Posterior cingulate gyrus (tissue), 11 donors: ENCODE results near the gene MSL2.
"Not testable (repeated sequence)": the region's sequence is repeated elsewhere in the genome, so short reads cannot be mapped to it uniquely, and the experiment has no call there.

ENCODE experiments used
- DNase-seq, 10 donors: peaks; one replicate each; pipeline versions ENCODE4 v3.0.0 to v3.0.0-alpha.2; 2020 to 2021; ENCODE audit warnings: mixed read lengths in 3 of 10
- intact Hi-C: fragments of 100-400 bp; cut with DNase I; formaldehyde crosslinking; loops from one replicate; pipeline ENCODE4 v1.15.1; 2023

The MSL2 gene

DNA sequence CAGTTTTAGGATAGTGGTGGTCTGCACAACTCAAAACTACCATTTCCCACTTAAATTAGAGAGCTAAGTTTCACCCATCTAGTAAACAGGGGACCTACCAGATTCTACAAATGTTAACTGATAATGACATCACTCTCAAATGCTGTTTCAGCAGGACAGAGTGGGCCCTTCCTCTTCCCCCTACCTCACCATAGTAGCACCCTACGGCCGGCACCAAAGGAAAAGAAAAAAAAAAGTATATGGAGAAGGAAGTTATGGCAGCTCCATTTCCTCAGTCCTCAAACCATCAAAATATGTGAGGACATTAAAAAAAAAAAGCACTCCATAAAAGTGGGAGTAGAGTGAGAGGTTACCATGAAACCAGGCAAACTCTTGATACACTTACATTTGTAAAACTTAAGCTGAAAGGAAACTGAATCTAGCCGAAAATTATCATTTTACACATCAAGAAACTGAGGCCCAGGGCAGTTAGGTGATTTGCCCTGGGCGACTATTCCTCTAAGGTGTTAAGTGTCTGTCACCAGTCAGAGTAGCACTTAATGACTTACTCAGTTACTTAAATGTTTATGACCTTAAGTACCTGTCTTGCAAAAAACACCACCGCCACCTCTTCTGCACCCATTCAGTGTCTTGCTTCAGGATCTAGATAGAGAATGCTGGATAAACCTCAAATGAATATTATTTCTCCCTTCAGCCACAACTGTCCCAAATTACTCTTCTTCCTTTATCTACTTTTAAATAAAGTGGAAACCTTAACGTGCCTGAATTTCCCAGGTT is 2.7 kb downstream of the MSL2 start:
- intact Hi-C loops = loop anchor here (10.0 kb wide), 1 partner anchor 49 kb away; no protein-coding TSS in a partner anchor
- DNase-seq = no peak

DNA sequence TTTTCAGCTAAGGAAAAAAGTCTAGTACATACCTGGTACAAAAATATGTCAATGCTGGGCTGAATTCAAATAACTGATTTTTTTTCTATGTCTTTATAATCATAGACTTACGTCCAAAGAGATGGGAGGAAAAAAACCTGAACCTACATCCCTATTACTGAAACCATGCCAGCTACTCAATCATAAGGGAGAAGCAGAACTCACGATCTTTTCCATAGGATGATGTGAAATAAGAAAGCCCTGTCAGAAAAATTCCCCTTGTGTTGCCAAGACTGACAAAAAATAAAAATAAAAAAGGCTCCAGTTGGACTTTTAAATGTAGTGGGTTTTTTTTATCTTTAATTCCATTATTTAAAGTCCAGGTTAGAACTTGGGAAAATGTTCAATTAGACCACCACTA is 3.3 kb downstream of the MSL2 start:
- intact Hi-C loops = loop anchor here (10.0 kb wide), 1 partner anchor 48 kb away; no protein-coding TSS in a partner anchor
- DNase-seq = no peak

DNA sequence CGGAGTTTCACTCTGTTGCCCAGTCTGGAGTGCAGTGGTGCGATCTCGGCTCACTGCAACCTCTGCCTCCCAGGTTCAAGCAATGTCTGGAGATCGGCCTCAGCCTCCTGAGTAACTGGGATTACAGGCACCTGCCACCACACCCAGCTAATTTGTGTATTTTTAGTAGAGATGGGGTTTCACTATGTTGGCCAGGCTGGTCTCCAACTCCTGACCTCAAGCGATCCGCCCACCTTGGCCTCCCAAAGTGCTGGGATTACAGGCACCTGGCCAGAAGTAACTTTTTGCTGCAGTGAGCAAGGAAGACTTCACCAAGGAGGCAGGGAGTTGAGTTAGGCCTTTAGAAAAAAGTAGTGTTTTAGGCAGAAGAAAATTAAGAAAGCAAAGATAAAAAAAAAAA is 3.9 kb downstream of the MSL2 start:
- intact Hi-C loops = loop anchor here (10.0 kb wide), 1 partner anchor 47 kb away; no protein-coding TSS in a partner anchor
- not testable (repeated sequence) for DNase-seq

DNA sequence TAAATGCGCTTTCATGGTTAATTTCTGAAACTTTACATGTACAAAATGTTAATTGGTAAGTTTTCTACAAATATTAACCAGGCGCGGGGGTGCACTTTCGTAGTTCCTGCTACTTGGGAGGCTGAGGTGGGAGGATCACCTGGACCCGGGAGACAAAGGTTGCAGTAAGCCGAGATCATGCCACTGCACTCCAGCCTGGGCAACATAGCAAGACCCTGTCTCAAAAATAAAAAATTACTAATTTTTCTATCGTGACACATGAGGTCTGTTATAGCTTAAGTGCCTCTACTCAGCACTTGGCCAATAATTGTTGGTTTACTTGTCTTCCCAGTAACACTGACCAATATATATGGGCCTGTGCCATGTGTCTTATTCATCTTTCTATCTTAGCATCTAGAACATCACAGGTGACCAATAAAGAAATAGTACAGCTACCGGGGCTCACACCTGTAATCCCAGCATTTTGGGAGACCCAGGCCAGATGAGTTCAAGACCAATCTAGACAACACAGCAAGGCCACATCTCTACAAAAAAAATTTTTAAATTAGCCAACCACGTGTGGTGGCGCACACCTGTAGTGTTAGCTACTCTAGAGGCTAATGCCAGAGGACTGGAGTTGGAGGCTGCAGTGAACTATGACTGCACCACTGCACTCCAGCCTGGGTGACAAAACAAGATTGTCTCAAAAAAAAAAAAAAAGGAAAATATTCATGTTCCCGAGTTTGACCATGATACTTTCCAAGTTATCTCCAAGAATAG is 6.1 kb downstream of the MSL2 start:
- intact Hi-C loops = loop anchor here (10.0 kb wide), 1 partner anchor 45 kb away; no protein-coding TSS in a partner anchor
- no peak for DNase-seq

DNA sequence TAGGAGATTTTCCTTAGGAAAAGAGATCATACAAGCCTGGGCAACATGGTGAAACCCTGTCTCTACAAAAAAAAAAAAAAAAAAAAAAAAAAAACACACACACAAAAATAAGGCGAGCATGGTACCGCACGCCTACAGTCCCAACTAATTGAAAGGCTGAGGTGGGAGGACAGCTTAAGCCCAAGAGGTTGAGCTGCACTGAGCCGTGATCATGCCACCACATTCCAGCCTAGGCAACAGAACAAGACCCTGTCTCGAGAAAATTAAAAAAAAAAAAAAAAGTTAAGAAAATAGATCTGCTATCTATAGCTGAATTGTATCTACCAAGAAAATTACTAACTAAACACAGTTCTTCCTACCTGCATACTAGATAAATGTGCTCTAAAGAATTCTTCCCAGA is 7.1 kb downstream of the MSL2 start:
- intact Hi-C loops = no loop called here
- no peak for DNase-seq

DNA sequence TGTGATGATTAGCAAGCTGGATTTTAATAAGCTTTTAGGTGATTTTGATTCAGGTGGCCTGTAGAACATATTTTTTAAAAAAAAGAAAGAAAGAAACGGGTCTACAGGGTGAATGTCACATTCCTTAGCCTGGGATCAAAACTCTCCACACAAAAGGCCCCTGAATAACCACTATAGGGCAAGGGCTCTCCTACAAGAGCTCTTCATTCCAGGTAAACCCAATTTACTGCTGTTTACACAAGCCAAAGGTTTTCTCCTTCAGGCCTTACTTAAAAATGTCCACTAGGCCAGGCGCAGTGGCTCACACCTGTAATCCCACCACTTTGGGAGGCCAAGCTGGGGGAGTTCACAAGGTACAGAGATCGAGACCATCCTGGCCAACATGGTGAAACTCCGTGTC is 8.3 kb downstream of the MSL2 start:
- DNase-seq = no peak
- intact Hi-C loops = no loop called here

DNA sequence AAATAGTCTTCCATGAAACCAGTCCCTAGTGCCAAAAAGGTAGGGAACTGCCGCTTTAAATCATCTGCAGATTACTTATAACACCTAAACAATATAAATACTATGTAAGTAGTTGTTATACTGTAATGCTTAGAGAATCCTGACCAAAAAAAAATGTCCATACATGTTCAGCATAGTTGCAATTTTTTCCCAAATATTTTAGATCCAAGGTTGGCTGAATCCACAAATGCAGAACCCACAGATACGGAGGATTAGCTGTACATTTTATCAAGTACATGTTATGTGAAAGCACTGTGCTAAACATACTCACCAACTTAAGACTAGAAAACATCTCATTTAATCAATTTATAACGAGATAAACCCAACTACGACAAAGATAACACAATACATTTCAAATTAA is 9.3 kb downstream of the MSL2 start:
- intact Hi-C loops = no loop called here
- no peak for DNase-seq

DNA sequence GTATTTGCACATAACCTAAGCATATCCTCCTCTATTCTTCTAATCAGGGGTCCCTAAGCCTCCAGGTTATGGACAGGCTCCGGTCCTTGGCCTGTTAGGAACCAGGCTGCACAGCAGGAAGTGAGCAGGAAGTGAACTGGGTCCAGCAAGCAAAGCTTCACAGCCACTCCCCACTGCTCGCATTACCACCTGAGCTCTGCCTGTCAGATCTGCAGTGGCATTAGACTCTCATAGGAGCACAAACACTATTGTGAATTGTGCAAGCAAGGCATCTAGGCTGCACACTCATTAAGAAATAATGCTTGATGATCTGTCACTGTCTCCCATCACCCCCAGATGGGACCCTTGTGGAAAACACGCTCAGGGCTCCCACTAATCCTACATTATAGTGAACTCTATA is 9.8 kb downstream of the MSL2 start:
- intact Hi-C loops = no loop called here
- no peak for DNase-seq

DNA sequence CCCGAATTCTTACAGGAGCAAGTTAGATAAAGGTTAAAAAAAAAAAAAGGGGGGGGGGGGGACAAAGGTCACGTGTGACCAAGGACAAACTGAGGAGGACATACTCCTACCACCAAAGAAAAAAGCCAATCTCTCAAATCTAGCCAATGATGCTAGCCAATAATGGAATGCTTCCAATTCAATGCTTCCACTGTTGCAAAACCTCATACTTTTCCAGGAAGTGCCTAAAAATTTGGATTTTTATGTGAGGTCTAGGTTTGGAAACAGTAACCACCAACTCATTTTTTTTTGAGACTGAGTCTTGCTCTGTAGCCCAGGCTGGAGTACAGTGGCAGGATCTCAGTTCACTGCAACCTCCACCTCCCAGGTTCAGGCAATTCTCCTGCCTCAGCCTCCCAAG is 11.4 kb downstream of the MSL2 start:
- no peak for DNase-seq
- intact Hi-C loops = no loop called here

DNA sequence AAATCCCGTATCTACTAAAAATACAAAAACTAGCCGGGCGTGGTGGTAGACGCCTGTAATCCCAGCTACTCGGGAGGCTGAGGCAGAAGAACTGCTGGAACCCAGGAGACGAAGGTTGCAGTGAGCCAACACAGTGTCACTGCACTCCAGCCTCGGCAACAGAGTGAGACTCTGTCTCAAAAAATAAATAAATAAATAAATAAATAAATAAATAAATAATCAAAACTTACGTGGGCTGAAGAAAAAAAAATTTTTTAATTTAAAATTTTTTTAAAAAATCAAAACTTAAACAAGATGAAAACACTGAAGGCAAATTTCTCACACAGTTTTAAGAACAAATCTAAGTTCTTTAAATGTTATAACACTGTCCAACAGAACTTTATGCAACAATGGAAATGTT is 14.4 kb downstream of the MSL2 start:
- intact Hi-C loops = no loop called here
- no peak for DNase-seq

DNA sequence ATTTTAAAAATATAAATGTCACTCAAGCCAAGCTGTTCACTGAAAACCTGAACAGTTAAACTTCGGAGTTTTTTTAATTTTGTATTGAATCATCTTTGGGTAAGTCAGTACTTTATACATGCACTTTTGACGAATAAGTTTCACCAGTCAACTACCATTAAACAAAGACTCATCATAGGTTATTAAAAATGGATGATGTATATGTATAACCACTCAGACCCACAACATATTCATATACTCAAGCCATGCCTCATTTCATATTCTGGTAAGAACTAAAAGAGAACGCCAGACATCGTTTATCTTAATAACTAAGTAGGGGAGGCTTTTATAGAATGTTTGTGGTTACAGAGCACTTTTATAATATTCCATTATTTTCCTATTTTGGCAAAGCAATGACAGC is 18.3 kb downstream of the MSL2 start:
- intact Hi-C loops = no loop called here
- DNase-seq = no peak

DNA sequence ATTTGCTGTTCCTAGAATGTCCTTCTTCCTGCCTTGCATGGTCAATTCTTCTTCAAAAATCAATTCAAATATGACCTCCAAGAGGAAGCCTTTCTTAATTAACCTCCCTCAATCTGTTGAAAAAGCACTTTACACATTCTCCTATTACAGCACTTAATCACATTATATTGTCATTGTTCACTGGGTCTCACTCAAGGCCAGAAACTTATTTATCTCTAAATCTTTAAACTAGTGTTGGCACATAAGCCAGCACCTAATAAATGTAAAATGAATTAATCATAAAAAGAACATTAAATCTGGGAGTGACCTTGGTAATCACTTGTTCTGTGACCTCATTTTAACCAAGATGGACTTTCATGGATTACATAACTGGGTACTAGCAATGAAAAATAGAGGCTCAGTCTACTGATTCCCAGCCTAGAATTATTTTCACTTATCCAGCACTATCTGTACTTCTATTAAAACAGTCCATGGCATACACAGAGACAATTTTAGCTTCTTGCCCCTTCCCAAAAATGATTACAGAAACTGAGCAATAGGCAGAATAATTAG is 22.1 kb downstream of the MSL2 start:
- no peak for DNase-seq
- intact Hi-C loops = no loop called here

DNA sequence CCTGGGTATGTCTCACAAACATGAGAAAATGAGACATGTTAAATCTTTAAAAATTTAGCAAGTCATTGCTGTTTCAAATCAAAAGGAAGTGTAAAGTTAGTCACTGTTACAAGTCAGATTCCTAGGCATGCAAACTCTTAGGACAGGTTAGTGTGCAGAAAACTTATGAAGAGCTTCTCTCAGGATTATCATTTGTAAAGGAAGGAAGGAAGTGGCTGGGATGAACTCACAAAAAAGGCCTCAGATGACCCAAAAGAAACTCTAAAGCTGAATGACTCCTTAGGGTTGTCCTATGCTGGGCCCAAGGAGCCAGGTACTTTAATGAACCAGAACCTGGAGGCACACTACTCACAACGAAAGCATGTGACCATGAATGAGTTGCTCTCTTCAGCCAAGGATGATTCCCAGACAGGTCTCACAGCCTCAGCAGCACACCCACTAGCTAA is 25.0 kb downstream of the MSL2 start:
- intact Hi-C loops = no loop called here

DNA sequence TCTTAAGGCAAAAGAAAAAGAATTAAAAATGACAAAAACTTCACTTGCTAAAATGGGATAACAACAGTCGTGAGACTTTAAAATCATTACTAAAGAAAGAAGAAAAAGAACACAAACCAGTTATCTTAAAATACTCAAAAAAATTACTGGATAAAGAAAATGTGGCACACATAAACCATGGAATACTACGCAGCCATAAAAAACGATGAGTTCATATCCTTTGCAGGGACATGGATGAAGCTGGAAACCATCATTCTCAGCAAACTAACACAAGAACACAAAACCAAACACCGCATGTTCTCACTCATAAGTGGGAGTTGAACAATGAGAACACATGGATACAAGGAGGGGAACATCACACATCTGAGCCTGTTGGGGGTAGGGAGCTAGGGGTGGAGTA is 27.9 kb downstream of the MSL2 start:
- intact Hi-C loops, DNase-seq: not testable (repeated sequence)

More for the DNA sequence above, 25.0 kb downstream of the MSL2 start:
- no peak for DNase-seq

DNA sequence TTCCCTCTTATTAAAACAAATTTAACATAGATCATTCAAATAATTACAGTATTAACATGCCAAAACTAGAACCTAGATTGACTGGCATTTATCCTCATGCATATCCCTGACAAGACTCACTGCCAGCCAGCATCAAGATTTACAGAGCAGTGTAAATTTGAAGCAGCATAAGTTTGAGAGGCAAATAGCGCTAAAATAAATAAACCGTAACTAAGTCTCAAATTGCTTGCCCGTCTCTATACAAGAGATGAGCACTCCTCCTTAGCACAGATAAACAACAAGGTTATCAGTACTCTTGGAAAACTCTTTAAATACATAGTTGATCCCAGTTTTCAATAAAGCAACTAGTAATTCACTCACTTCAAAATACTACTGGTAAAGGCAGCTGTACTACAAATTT is 29.6 kb downstream of the MSL2 start:
- intact Hi-C loops = no loop called here
- DNase-seq = no peak

DNA sequence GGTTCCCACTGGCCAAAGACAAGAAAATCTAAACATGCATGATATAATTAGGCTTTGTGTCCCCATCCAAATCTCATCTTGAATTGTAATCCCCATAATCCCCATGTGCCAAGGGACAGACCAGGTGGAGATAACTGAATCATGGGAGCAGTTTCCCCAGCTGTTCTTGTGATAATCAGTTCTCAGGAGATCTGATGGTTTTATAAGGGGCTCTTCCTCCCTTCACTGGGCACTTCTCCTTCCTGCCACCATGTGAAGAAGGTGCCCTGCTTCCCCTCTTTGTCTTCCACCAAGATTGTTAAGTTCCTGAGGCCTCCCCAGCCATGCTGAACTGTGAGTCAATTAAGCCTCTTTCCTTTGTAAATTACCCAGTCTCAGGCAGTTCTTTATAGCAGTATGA is 32.5 kb downstream of the MSL2 start:
- intact Hi-C loops, DNase-seq: not testable (repeated sequence)

DNA sequence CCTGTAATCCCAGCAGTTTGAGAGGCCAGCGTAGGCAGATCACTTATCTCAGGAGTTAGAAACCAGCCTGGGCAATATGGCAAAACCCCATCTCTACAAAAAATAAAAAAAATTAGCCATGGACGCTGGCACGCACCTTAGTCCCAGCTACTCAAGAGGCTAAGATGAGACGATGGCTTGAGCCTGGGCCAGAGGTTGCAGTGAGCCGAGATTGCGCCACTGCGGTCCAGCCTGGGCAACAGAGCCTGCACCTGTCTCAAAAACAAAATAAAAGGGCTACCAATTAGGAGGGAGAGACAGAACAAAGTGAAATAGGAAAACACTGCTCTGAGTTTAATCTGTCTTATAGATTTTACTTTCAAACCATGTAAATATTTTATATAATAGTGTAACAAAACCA is 33.8 kb downstream of the MSL2 start:
- no peak for DNase-seq
- intact Hi-C loops = no loop called here

DNA sequence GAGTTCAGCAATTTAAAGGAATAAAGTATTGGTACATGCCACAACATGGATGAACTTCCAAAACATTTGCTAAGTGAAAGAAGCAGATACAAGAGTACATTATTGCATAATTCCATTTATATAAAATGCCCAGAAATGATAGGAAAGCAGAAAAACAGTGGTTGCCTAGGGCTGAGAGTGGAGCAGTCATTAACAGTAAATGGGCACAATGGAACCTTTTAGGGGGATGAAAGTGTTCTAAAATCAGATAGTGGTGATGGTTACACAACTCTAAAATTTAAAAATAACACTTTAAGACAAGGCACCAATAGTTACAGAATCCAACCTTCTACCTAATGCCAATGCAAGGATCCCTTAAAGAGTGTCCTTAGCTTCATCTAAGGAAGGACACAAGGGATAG is 34.6 kb downstream of the MSL2 start:
- DNase-seq = no peak
- intact Hi-C loops = no loop called here

DNA sequence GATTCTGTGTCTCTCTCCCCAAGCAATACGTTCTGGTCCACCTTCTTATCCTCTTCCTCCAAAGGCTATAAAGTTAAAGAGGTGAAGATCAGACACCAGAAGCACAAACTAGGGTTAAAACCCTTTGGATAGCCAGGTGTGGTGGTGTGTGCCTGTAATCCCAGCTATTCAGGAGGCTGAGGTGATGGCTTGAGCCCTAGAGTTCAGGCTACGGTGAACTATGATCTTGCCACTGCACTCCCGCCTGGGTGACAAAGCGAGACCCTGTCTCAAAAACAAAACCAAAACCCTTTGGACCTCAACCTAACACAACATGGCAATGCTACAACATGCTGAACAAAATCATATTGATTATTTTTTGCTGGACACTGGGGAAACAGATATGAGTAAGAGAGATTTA is 43.2 kb downstream of the MSL2 start:
- DNase-seq = no peak
- intact Hi-C loops = no loop called here

DNA sequence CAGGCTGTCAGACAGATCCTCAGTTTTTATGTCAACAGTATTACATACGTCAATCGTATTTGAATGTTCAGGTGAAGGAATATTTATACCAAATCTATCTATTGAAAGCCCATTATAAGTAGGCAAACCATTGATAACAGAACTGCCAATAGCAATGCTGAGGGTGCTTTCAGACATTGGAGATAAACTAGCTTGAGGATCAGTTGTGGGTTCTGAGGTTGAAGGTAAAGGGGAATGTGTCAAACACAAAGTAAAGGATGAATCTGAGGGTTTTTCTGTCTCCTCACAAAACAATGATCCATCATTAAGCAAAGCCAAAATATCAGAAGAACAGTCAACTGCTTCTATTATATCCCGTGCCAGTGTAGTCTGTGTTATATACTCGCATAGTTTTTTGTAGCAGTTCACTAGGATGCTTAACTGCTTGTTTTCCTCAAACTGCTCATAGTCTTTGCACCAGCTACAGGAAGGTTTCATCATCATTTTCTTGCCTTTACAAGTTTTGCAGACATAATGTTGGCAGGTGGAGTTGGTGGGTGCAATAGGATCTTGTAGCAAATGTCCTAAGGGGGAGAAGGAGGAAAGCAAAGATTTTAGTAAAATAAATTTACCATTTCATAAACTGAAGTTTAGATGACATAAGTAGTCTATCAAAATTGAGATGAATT is 43.8 kb downstream of the MSL2 start:
- no peak for DNase-seq
- intact Hi-C loops = no loop called here

DNA sequence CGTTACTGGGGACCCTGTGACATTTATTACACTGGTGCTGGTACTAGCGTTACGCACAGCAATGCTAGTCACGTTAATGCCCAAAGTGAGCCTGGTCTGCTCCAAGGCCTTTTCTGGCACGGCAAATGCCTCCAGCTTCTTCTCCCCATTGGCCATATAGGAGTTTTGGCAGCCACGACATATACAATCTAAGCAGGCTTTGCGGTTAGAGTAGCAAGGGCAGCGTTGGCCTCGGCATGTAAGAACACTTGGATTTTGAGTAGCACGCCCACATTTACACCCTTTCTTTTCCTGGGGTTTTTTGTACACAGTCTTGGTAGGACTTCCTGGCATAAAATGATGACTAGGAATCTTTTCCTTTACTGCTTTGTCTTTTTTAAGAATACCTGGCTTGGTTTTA is 44.9 kb downstream of the MSL2 start:
- no peak for DNase-seq
- intact Hi-C loops = no loop called here
